Astrocyte of the hippocampus (primary cell): ENCODE results near the gene OR1G1.
"Not testable (repeated sequence)": the region's sequence is repeated elsewhere in the genome, so short reads cannot be mapped to it uniquely, and the experiment has no call there.

Experiments used
- DNase-seq: peaks from one replicate; pipeline ENCODE4 v3.0.0; 2011; ENCODE audit warnings: low read depth, low spot score

Gene OR1G1

DNA sequence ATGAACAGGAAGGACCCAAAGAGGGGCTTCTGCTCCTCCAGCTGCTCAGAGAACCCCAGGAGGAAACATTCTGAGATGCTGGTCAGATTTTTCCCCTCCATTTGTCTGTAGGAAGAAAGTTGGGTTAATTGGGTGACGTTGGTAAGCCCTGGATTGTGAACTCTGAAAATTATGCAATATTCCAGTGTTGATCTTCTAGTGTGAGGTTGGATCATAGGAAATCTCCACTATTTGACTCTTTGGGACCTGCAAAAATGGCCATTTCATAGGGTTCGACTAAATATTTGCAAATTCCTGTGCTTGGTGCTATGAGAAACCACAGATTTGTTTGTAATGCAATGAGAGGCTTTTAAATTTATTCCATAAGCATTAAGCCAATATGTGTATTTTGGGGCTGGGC lies at the start of gene OR1G1:
Gene OR1G1 (minus strand): TSS at position 101 of the 400 bp plus-strand sequence. CDS start 0 bp downstream, at position 101.
- no peak for DNase-seq

GRCh38 chr17:3167574-3167973 lies 40.2 kb upstream of the OR1G1 start:
- DNase-seq = no peak

DNA sequence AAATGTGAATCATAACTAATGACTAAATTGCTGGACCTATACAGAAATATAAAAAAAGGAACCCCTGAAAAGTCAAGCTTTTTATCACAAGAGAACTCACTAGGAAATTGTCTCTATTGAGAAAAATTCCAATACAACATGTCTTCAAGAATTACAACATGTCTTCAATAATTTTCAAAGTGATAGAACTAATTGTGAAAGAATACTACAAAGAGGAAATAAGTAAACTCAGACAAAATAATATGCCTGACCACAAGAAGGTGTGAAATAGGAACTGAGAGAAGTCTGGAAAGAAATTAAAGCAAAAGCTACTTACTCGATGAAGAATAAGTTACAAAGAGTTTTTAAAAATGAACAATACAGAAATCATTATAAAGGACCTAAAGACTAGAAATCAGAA lies 29.9 kb upstream of the OR1G1 start:
- DNase-seq = no peak

DNA sequence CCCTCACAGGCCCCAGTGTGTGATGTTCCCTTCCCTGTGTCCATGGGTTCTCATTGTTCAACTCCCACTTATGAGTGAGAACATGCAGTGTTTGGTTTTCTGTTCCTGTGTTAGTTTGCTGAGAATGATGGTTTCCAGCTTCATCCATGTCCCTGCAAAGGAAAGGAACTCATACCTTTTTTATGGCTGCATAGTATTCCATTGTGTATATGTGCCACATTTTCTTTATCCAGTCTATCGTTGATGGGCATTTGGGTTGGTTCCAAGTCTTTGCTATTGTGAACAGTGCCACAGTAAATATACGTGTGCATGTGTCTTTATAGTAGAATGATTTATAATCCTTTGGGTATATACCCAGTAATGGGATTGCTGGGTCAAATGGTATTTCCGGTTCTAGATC lies 10.1 kb upstream of the OR1G1 start:
- DNase-seq = not testable (repeated sequence)

- DNase-seq = no peak
Measured at GRCh38 chr17:3104322-3104721, 23.0 kb downstream of the OR1G1 start, which contains the start of gene OR1D2. OR1D2 (minus strand) TSS chr17:3104422; CDS start chr17:3092996, 11,426 bp downstream.
